Left ventricle myocardium superior (tissue), 1 donor: ENCODE measurements around the gene SHKBP1. TPM values are rescaled to one million over a fixed set of nuclear protein-coding genes. Genes with fewer than 3 reads are reported as not detected.
"Not testable (repeated sequence)": the region's sequence is repeated elsewhere in the genome, so short reads cannot be mapped to it uniquely, and the experiment has no call there.

Experiments used
- ATAC-seq: fragments of 200-7000 bp; cut with Tn5 transposase; one replicate; pipeline ENCODE4 v1.9.1; 2020; ENCODE audit warnings: mild to moderate bottlenecking, moderate library complexity
- DNase-seq: peaks from one replicate; pipeline ENCODE4 v3.0.0-alpha.2; 2020
- intact Hi-C: fragments of 100-400 bp; cut with micrococcal nuclease; formaldehyde crosslinking; loops from one replicate; pipeline ENCODE4 v1.11.0; 2022
- total RNA-seq: library from RNA; stranded (reverse); fragmentation: NEBNext Ultra II Directional; extraction: Animal tissue kit (Norgen Biotek cat#: 25700); gene quantifications from one replicate; pipeline ENCODE4 v1.2.1, GENCODE V29; 2021
- donor health status: DM: no; HTN: yes; CAD: no; lungs with severe emphysema.

Gene SHKBP1
- total RNA-seq, 1 donor from 2014 or later, result 16.4 TPM

DNA sequence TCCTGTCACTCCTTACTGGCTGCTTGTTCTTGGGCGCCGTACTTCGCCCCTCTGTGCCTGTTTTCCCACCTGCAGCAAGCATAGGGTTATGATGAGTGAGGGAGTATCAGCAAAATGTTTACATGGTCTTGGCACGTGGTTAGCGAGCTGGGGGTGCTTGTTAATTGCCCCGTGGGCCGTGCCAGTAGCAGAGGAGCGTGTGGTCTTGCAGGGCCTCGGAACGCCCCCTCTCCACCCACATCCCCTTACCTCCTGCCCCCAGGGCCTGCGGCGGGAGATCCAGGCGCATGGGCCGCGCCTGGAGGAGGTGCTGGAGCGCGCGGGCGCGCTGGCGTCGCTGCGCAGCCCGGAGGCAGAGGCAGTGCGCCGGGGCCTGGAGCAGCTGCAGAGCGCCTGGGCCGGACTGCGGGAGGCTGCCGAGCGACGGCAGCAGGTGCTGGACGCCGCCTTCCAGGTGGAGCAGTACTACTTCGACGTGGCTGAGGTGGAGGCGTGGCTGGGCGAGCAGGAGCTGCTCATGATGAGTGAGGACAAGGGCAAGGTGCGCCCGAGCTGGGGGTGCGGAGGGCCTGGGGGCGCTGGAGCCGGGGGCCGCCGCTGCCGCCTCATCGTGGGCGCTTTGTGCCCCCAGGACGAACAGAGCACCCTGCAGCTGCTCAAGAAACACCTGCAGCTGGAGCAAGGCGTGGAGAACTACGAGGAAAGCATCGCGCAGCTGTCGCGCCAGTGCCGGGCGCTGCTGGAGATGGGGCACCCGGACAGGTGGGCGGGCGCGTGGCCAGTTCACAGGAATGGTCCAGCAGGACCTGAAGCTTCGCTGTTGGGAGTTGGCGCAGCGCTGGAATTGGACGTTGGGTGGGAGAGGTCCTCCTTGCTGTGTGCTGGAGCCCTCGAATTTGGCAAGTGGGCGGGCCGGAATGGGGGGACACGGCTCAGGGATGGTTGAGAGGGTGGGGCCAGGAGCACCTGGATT is 22.5 kb upstream of the SHKBP1 start:
- ATAC-seq (no peak), DNase-seq (no peak)
- intact Hi-C loops, result no loop called here

DNA sequence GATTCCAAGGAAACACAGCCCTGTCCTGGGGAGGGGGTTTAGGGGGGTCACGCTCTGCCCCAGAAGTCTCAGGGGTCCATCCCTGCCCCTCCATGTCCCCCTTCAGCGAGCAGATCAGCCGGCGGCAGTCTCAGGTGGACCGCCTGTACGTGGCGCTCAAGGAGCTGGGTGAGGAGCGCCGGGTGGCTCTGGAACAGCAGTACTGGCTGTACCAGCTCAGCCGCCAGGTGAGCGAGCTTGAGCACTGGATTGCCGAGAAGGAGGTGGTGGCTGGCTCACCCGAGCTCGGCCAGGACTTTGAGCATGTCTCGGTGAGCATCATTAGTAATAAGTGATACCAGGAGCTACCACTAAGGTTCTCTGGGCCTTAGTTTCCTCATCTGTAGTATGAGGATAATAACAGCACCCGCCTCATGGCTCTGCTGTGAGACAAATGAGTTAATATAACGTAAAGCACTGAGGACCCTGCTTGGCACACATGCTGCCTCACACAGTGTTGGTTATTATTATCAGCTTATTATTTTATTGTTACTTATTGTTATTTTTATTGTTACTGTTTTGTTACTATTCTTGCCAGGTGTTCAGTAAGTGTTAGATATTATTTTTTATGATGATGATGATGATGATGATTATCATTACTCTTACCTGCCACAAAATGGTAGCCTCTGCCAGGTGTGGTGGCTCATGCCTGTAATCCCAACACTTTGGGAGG is 20.5 kb upstream of the SHKBP1 start:
- DNase-seq (no peak), ATAC-seq (no peak)
- intact Hi-C loops, result no loop called here

DNA sequence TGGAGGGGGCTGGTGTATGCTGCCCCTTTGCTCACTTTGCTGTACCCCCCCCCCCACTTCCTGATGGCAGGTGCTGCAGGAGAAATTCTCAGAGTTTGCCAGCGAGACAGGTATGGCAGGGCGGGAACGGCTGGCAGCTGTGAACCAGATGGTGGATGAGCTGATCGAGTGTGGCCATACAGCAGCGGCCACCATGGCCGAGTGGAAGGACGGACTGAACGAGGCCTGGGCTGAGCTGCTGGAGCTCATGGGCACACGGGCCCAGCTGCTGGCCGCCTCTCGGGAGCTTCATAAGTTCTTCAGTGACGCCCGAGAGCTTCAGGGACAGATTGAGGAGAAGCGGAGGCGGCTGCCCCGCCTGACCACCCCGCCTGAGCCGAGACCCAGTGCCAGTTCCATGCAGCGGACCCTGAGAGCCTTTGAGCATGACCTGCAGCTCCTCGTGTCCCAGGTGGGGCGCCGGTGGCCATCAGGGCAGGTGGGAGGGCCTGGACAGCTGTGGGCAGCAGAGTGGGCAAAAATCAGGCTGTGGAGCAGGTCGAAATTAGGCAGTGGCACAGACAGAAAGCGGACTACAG is 19.6 kb upstream of the SHKBP1 start:
- intact Hi-C loops, result no loop called here
- DNase-seq, result no peak
- ATAC-seq, result no peak

DNA sequence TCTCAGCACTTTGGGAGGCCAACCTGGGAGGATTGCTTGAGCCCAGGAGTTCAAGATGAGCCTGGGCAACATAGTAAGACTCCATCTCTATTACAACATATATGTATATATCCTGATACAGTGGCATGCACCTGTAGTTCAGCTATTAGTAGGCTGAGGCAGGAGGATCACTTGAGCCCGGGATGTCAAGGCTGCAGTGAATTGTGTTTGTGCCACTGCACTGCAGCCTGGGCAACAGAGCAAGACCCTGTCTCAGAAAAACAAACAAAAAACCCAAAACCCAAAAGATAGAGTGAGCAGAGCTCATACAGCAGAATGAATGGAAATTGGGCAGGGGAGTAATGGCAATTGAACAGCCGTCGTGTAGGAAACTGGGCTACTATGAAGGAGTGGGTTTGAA is 17.3 kb upstream of the SHKBP1 start:
- intact Hi-C loops, result no loop called here
- DNase-seq (no peak), ATAC-seq (no peak)

DNA sequence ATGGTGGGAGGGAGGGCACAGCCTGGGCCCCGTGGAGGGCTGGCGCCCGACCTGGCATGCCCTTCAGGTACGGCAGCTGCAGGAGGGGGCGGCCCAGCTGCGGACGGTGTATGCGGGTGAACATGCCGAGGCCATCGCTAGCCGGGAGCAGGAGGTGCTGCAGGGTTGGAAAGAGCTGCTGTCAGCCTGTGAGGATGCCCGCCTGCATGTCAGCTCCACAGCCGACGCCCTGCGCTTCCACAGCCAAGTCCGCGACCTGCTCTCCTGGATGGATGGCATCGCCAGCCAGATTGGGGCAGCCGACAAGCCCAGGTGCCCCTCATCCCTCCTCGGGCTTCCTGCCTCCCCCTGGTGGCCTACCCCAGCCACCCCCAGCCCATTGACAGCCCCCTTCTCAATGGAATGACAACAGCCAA is 16.6 kb upstream of the SHKBP1 start:
- DNase-seq (no peak), ATAC-seq (no peak)
- intact Hi-C loops, result no loop called here

DNA sequence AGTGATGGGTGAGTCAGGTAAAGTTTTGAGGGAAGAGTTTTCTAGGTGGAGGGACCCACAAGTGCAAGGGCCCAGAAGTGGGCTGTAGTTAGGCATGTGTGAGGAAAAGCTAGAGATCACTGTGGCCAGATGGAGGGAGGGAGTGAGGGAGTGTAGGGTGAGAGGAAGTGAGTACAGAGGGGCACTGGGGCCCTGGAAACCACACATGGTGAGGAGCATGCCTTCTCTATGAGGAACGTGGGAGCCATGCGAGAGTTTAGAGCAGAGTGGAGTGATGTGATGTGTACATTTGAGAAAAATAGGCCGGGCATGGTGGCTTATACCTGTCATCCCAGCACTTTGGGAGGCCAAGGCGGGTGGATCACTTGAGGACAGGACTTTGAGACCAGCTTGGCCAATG is 14.7 kb upstream of the SHKBP1 start:
- intact Hi-C loops, result no loop called here
- DNase-seq (no peak), ATAC-seq (no peak)

DNA sequence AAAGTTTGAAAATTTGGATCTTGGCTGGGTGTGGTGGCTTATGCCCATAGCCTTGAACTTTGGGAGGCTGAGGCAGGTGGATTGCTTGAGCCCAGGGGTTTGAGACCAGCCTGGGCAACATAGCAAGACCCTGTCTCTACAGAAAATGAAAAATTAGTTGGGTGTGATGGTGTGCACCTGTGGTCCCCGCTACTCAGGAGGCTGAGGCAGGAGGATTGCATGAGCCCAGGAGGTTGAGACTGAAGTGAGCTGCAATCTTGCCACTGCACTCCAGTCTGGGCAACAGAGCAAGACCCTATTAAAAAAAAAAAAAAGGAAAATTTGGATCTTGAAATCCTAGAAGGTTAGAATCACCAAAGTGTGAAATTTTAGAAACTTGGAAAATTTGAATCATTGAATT is 12.1 kb upstream of the SHKBP1 start:
- ATAC-seq, intact Hi-C loops, DNase-seq: not testable (repeated sequence)

DNA sequence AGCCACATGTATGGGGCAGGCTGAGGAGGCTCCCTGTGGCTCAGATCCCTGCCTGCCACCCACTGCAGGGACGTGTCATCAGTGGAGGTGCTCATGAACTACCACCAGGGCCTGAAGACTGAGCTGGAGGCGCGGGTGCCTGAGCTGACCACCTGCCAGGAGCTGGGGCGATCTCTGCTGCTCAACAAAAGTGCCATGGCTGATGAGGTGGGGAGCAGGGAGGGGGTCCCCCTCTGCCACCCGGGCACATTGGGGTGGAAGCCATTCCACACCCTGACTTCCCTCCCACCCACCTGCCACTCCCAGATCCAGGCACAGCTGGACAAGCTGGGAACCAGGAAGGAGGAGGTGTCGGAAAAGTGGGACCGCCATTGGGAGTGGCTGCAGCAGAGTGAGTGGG is 11.3 kb upstream of the SHKBP1 start:
- intact Hi-C loops, result no loop called here
- ATAC-seq (no peak), DNase-seq (no peak)

DNA sequence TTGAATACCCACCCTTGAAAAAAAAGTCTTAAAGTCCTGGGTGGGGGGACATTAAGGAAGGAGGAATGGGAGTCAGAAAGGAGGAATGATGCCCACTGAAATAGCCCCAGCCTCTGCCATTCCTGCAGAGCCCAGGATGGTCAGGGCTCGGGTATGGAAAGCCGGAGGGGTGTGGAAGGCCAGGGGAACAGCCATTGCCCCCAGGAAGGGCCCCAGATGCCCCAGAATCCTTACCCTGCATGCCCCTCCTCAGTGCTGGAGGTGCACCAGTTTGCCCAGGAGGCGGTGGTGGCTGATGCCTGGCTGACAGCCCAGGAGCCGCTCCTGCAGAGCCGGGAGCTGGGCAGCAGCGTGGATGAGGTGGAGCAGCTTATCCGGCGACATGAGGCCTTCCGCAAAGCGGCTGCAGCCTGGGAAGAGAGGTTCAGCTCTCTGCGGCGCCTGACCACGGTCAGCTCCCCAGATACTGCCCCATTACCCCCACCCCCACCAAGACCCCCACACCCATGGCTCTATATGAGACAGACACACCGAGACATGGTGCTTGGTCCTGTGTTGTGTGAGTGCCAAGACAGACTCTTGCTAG is 10.7 kb upstream of the SHKBP1 start:
- intact Hi-C loops, result no loop called here
- no peak for ATAC-seq
- no peak for DNase-seq

DNA sequence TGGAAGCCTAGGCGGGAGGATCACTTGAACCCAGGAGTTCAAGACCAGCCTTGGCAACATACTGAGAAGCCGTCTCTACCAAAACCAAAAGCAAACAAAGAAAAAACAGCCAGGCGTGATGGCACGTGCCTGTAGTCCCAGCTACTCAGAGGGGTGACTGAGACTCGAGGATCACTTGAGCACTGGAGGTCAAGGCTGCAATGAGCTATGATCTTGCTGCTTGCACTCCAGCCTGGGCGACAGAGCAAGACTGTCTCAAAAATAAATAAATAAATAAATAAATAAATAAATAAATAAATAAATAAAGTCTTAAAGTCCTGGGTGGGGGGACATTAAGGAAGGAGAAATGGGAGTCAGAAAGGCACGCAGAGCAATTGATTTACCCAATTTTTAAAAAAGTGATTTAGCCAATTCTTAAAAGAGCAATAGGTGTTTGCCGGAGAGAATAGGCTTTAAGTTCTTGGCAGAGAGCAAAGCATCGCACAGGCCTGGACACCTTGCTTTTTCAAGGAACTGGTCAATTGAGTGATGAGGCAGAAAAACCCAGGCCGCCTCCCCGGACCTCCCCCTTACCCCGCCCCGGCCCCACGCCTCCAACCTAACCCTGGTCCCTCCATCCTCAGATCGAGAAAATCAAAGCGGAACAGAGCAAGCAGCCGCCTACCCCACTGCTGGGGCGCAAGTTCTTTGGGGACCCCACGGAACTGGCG is 9.5 kb upstream of the SHKBP1 start:
- no peak for DNase-seq
- intact Hi-C loops, result no loop called here
- ATAC-seq, result no peak

DNA sequence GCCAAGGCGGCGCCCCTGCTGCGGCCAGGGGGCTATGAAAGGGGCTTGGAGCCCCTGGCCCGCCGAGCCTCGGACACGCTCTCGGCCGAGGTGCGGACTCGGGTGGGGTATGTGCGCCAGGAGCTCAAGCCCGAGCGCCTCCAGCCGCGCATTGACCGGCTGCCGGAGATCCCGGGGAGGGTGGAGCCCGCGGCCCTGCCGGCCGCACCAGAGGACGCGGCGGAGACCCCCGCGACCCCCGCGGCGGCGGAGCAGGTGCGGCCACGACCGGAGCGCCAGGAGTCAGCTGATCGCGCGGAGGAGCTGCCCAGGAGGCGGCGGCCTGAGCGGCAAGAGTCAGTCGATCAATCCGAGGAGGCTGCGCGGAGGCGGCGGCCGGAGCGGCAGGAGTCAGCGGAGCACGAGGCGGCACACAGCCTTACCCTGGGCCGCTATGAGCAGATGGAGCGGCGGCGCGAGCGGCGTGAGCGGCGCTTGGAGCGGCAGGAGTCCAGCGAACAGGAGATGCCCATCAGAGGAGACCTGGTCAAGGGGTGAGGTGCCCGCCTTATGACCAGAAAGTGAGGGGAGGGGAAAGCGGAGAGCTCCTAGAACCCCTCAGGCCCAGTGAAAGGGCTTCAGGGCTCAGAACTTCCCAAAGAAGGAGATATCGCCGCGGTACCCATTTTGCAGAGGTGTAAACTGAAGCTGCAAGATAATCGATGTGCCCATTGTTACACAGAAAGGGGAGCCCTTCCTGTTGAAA is 8.8 kb upstream of the SHKBP1 start:
- ATAC-seq (no peak), DNase-seq (no peak)
- intact Hi-C loops, result no loop called here

DNA sequence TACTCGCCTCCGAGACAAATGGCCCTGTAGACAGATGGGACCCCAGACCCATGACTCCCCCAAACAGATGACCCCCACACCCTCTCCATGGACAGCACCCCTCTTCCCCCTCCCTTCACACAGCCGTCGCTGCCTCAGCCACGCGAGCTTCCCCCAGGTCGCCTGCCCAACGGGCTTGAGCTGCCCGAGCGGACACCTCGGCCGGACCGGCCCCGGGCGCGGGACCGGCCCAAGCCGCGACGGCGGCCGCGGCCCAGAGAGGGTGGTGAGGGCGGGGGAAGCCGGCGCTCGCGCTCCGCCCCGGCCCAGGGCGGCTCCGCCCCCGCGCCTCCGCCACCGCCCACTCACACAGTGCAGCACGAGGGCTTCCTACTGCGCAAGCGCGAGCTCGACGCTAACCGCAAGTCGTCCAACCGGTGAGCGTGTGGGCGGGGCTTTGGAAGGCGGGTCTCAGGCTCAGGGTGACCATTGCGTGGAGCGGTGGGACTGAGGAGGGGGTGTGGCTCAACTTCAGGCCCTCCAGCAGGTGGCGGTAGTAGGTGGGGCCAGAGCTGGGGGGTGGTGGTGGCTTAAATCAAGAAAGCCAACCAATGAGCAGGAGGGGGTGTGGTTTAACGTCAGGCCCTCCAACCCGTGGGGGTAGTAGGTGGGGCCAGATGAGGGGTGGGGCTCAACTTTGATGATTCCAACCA is 6.2 kb upstream of the SHKBP1 start:
- ATAC-seq, result peak; percentile 98
- intact Hi-C loops, result no loop called here
- DNase-seq, result peak; percentile 99

DNA sequence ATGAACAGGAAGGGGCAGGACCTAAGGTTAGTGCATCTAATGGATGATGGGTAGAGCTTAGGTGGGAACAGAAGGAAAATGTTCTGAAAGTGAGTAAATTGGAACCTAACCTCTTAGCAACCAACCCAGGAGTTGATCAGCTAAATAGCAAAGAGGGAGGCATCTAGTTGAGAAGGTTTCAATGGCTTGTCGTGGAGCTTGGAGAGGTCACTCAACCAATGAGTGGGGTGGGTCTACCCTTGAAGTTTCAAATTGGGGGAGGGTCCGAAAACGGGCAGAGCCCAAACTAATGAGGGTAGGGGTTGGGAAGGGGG is 5.7 kb upstream of the SHKBP1 start:
- intact Hi-C loops, result no loop called here
- ATAC-seq, result no peak
- DNase-seq, result no peak

DNA sequence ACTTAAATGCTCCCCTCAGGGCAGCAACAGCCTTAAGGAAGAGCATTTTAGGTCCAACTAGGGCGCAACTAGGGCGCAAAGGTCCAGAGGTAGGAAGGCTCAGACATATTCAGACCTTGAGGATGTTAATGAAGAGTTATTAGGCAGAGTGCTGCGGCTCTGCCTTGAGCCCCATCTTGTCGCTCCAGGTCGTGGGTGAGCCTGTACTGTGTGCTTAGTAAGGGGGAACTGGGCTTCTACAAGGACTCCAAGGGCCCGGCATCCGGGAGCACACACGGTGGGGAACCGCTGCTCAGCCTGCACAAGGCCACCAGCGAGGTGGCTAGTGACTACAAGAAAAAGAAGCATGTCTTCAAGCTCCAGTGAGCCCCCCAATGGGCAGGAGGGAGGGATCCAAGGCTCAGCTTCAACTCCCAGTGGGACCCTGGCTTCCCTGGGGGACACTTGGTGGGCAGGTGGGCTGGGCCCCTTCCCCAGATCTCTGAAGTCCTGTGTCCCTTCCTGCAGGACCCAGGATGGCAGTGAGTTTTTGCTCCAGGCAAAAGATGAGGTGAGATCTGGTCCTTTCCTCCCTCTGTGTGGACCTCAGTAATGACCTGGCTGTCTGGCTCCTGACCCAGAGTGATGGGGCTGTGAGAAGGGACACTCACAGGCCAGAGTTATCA is 4.7 kb upstream of the SHKBP1 start:
- ATAC-seq (no peak), DNase-seq (no peak)
- intact Hi-C loops, result no loop called here

DNA sequence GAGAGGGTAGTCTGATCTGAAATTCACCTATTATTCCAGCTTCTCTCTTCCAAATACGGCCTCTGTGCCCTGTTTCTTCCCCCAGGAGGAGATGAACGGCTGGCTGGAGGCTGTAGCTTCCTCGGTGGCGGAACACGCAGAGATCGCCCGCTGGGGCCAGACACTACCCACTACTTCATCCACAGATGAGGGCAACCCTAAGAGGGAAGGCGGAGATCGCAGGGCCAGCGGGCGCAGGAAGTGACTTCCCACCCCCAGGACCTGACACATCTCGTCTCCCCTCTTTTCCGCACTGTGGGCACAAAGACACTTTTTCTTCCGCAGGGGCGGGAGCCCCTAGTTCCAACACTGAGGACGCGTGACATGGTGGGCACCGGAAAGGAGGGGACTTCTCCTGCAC is 1.3 kb upstream of the SHKBP1 start:
- no peak for ATAC-seq
- DNase-seq, result no peak
- intact Hi-C loops, result no loop called here

DNA sequence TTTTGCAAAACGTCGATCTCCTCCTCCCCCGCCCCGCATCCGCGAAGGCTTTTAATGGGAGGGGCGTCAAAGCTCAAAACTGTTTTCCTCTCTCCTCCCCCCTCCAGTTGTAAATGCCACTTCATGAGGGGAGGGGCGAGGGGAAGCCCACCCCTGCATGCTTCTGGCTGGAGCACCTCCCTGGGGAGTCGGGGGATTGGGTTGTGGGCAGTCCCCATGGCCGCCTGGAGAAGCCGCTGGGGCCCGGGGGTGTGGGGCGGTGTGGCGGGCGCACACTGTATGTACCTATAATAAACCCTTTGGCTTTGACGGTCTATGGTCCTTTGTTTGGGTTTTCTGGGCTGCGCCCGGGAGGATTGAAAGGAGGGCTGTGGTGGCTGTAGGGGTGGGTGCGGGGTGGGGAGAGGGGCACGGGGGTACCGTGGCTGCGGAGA is 505 bp upstream of the SHKBP1 start:
- DNase-seq (no peak), ATAC-seq (peak; percentile 4)
- intact Hi-C loops, result no loop called here

DNA sequence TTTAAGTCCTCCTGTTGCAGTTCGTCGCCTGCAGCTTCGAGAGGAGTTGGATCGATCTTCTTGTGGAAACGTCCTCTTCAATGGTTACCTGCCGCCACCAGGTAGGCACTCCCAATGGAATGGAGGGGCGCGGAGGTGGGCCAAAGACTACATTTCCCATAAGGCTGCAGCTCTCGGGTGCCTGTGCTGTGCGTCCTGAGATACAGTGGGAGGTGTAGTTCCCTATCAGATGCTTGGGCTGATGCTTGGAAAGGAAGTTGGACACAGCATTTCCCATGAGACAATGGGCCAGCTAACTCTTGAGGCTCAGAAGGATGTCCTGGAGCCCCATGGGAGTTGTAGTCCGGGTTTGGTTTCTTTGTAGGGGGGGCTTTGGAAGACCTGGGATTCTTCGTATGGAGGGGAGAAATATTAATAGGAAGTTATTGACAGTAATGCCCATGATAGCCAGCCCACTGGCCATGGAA is 1.8 kb downstream of the SHKBP1 start:
- intact Hi-C loops, result no loop called here
- no peak for DNase-seq
- ATAC-seq, result no peak

DNA sequence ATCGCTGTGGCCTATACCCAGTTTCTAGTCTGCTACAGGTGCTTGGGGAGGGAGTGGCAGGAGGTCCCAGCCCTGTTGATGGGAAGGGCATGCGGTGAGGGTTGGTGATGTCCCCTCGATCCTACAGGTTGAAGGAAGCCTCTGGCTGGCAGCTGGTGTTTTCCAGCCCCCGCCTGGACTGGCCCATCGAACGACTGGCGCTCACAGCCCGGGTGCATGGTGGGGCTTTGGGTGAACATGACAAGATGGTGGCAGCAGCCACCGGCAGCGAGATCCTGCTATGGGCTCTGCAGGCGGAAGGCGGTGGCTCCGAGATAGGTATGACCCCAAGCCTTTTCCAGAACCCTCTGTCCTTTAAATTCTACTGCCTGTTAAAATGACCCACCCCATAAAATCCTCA is 3.9 kb downstream of the SHKBP1 start:
- ATAC-seq, result no peak
- no peak for DNase-seq
- intact Hi-C loops, result no loop called here
